ENCODE results near the gene HBEGF. TPM values are rescaled to one million over a fixed set of nuclear protein-coding genes. Genes with fewer than 3 reads are reported as not detected.

The HBEGF gene, protein sequence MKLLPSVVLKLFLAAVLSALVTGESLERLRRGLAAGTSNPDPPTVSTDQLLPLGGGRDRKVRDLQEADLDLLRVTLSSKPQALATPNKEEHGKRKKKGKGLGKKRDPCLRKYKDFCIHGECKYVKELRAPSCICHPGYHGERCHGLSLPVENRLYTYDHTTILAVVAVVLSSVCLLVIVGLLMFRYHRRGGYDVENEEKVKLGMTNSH
- 18.6 TPM for total RNA-seq

DNA sequence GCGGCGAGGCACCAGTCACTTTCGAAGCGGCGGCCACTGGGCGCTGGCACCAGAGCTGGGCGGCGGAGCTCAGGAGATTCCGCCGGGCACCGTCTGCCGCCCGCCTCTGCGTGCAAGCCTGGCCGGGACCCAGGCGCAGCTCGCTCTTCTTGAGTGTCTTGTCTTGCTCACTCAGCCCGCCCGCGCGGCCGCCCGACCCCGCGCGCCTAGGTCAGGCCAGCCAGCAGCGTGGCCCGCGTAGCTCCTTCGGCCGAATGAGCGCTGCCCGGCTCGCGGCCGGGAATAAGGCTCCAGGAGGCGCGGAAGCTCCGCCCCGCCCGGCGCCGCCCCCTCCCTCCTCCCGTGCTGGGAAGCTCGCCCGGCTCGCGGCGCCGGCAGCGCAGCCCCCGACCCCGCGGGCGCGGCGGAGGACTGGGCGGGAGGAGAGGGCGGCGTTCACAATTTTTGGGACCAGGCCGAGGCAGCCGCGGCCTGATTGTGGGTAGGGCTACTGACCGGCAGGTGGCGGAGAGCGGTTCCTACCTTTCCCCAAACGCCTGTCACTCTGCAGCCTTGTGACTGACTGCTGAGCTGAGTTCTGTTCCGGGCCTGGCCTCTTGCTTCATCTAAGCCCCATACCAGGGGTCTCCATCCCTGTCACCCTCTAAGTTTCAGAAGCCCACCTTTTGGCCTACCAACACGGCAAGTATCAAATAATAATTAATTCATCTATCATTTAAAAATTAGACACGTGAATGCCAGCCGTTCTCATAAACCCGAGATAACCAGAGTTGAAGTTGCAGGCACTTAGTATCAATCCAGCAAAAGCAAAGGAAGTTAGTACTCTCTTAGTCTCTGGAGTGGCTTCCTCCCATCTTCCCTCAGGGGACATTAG lies at the start of gene HBEGF:
TSS of gene HBEGF (minus strand) at position 256 of the 874 bp plus-strand sequence. CDS start 275 bp downstream, outside the sequence.
- DNase-seq = peak; percentile 85

DNA sequence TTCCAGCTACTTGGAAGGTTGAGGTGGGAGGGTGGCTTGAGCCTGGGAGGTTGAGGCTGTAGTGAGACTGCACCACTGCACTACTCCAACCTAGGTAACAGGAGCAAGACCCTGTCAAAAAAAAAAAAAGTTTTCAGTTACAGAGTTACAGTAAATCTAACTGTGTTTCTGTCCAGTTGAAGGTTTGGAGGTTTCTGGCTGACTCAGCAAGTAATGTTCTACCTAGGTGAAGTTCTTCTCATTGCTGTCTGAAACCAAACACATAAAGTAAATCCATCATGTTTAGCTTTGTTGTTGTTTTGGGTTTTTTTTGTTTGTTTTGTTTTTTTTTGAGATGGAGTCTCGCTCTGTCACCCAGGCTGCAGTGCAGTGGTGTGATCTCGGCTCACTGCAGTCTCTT lies 47.3 kb upstream of the HBEGF start:
- no peak for DNase-seq

DNA sequence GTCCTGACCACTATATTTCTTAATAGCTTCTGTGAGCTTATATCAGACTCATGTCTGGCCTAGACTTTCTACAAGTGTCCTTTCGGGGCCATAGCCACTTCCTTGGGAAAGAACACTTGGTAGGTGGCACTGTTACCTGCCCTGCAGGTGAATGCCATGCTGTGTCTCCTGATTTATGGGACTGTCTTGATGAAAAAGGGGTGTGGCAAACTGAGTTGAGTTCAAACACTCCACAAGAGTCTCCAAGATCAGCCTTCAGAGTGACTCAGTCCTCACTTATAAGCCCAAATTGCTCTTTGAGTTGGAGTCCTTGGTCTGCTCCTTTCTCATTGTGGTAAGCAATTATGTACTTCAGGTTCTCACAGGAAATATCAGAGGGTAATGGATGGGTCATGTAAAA lies 45.3 kb upstream of the HBEGF start:
- DNase-seq = no peak

DNA sequence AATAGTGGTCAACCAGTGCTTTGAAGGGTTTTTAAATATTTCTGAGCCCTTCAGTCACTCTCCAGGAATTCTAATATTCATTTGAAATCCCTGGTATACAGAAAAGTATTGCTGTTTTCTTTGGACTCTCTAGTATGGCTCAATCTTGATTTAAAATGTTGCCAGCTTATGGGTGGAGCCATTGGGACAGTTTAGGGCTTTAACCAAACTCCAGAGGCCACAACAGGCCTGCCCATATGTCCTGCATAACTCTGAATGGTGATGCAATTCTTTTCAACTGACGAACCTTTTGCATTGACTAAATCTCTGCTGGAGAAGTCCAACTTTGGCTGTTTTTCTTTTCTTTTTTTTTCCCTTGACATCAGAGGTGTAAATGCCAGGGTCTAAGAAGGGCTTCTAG lies 44.9 kb upstream of the HBEGF start:
- no peak for DNase-seq

DNA sequence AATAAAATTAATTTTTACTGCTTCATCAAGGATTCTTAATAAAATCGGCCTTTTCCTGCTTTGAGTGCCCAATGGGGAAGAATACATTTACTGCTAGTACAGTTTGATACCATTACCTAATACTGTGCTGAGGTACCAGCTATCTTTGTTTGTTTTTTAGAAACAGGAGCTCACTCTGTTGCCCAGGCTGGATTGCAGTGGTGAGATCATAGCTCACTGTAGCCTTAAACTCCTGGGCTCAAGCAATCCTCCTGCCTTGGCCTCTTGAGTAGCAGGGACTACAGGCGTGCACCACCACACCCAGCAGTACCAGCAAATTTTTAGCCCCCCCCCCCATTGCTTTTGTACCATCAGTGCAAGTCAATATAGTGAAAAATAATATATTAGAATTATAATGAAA lies 41.6 kb upstream of the HBEGF start:
- DNase-seq = no peak

DNA sequence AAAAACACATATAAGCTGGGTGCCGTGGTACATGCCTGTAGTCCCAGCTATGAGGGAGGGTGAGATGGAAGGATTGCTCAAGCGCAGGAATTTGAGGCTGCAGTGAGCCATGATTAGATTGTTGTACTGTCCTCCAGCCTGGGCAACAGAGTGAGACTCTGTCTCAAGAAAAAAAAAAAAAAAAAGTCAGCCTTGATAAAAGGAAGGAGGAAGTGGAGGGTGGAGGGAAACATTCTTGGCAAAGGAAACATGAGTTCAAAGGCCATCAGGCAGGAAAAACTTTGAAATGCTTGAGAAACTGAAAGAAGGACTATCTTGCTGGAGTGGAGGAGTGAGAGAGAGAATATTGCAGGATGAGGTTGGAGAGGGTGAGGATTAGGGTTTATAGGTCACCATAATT lies 36.9 kb upstream of the HBEGF start:
- no peak for DNase-seq

DNA sequence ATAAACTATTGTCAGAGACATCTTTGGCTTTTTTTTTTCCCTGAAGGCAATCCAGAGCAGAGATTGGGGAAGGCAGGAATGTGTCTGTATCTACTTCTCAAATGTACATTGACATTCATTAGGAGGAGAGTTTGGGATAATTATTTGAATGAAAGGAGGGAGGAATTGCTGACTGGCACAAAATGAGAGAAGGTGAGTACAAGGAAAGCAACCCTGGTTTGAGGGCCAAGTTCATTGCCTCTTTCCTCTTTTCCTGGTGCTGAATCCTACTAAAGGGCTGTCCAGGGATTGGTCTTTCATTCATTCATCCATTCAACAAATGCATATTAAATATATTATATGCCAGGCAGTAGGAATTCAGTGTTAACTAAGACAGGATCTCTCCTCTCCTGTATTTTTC lies 36.5 kb upstream of the HBEGF start:
- no peak for DNase-seq

DNA sequence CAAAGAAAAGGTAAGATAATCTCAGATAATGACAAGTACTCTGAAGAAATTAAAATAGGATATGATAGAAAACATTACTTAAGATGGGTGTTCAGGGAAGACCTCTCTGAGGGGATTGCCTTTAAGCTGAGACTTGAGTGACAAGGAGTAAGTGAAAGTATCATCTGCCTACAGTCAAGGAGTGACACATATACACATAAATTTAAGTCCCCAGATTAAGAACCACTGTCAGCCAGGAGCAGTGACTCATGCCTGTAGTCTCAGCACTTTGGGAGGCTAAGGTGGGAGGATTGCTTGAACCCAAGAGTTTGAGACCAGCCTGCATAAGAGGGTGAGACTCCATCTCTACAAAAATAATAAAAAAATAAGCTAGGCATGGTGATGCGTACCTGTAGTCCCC lies 35.6 kb upstream of the HBEGF start:
- no peak for DNase-seq

DNA sequence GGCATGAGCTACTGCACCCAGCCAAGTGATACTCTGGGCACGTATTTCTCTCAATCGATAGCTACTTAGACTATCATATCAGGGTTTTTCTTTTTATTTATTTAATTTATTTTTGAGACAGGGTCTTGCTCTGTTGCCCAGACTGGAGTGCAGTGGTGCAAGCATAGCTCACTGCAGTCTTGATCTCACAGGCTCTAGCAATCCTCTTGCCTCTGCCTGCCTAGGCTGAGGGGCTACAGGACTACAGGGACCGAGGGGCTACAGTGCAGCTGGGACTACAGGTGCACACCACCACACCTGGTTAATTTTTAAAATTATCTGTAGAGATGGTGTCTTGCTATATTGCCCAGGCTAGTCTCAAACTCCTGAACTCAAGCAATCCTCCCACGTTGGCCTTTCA lies 34.9 kb upstream of the HBEGF start:
- DNase-seq = no peak

DNA sequence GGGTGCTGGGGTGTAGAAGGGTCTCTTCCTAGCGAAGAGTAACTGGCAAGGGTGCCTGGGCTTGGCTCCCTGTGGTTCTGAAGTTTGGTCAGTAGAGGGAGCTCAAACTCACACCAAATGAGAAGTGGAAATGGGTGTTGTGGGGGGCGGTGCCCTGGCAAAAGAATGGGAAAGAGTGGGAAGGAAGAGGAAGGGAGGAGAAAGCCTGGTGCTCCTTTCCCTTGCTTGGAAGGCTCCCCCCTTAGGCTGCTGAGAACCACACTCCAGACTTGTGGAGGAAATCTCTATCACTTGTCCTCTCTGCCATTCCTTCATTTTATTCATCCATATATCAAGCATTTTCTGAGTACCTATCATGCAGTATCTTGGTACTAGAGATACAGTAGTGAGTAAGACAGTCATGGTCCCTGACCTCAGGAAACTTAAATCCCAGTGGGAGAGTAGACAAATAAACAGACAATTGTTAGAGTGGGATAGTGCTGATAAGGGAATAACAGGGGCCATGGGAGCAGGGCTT lies 26.6 kb upstream of the HBEGF start:
- DNase-seq = peak; percentile 85

DNA sequence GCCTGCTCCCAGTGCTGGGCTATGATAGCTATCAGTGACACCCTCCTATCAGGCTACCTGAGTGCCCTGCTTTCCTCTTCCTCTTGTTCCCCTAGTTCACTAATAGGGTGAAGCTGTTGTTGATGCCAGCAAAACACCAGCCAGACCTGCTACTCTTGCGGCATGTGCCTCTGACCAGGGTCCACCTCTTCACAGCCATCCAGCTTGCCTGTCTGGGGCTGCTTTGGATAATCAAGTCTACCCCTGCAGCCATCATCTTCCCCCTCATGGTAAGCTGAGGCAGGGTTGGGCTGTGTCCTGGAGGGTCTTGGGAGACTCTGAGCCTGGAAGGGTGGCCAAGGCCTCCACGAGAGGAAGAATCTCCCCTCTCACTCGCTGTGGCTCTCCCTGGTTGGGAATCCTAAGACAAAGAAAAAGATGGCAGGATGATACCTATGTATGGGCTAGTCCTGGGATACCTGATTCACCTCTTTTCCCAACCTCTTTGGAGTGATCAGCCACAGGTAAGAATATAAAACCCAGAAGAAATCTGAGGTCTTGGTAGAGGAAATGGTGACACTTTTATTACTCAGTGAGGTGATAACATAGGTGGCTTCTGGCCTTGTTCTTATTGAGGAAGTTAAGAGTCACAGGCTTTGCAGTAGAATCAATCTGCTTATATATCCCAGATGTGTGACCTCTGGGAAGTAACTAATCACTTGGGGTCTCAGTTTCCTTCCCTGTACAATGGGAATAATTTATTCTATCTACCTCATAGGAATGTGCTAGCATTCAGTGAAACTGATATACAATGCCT lies 25.2 kb upstream of the HBEGF start:
- no peak for DNase-seq

DNA sequence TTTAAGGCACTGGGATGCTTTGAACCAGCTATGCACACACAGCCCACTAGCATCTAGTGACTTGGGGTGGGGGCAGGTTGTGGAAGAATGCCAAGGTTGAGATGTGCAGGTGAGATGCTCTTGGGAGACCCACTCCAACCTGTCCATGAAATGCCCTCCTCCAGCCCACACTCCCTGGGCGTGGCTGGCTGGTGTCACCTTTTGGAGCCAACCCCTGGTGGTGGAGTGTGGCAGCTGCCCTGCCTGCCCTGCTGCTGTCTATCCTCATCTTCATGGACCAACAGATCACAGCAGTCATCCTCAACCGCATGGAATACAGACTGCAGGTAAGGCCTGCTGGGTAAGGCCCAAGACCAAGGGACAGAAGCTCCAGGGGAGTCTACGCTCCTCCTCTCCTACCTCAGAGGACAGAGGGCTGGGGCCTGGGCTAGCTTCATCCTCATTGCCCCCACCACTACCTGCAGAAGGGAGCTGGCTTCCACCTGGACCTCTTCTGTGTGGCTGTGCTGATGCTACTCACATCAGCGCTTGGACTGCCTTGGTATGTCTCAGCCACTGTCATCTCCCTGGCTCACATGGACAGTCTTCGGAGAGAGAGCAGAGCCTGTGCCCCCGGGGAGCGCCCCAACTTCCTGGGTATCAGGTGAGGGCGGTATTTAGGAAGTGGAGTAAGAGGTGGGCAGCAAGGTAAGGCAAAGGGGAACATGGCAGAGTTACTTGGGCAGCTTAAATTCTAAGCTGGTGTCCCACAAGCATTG lies 21.0 kb upstream of the HBEGF start:
- DNase-seq = no peak

DNA sequence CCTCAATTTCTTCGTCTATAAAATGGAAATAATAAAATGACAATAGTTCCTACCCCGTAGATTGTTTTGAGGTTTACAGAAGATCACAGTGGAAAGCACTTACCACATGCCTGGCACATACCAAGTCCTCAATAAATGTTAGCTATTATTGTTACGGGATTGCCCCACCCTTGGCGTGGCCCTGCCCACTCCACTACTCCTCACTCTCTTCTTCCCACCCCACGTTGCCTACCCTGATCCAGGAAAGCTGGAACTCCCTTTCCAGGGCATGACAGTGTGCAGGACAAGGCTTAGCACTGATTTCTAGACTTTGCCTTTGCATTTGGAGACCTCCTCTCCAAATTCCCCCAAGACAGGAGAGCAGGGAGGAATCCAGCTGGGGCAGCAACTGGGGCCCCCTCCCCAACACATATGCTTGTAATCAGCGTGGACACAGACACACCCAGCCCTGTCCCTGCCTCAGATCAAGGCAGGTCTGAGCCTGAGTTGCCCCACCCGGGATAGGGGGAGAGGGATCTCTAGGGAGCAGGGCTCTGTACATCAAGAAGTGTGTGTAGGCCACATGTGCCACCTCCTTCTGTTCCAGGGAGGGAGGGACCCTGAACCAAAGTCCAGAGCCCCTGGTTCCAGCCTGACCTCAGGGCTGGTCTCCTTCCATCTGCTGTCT lies 20.3 kb upstream of the HBEGF start:
- no peak for DNase-seq

DNA sequence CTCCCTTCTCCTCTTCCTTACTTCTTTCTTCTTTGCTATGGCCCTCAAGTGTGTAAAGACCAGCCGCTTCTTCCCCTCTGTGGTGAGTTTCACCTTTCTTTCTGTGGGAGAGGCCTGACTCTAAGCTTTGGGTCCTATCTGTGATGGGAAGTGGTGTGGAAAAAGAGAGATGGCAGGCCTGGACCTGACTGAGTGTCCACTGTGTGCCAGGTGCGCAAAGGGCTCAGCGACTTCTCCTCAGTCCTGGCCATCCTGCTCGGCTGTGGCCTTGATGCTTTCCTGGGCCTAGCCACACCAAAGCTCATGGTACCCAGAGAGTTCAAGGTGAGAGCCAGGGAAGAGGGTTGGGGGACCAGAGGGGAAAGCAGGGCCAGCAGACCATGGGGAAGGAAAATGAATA lies 19.5 kb upstream of the HBEGF start:
- no peak for DNase-seq

DNA sequence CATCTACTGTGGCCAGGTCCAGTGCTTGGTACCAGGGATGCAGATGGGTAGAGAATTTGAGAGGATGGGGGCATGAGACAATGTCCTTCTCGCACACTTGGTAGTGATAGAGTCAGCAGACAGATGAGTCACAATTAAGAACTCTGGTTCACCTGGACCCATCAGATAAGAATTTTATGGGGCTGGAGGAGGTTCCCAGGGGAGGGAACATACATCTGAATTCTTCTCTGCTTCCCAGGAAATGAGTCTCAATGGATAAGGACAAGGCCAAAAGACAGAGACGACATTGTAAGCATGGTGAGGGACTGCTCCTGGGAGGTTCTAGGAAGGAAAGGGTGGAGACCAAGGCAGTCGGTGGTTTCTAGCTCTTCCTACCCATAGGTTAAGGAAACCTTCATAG lies 18.9 kb upstream of the HBEGF start:
- DNase-seq = no peak

DNA sequence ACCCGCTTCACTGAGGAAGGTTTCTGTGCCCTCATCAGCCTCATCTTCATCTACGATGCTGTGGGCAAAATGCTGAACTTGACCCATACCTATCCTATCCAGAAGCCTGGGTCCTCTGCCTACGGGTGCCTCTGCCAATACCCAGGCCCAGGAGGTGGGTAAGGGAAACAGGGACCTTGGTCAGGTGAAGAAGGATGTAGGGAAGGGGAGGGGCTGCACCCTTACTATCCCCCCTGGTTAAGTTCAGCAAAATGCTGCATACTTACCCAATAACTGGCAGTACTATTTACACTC lies 18.0 kb upstream of the HBEGF start:
- DNase-seq = no peak

DNA sequence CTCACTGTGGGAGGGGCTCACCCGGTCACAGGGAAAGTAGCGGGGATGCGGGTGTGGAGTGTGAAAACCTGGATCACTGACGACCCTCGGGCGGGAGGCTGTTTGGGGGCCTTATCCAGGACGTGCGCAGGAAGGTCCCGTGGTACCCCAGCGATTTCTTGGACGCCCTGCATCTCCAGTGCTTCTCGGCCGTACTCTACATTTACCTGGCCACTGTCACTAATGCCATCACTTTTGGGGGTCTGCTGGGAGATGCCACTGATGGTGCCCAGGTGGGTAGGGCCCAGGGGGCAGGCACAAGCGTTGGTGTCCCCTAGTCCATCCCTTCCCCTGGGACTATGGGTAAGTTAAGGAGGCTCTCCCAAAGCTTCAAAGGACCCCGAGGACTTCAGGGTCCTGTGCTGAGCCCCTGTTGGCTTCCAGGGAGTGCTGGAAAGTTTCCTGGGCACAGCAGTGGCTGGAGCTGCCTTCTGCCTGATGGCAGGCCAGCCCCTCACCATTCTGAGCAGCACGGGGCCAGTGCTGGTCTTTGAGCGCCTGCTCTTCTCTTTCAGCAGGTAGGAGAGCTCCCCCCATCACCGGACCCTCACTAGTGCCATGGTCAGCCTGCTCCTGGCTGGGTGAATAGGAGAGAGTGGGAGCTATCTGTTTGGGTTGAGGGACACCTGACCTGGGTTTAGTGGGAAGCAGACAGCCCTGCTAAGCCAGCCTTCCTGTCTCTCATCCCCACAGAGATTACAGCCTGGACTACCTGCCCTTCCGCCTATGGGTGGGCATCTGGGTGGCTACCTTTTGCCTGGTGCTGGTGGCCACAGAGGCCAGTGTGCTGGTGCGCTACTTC lies 17.4 kb upstream of the HBEGF start:
- DNase-seq = no peak

DNA sequence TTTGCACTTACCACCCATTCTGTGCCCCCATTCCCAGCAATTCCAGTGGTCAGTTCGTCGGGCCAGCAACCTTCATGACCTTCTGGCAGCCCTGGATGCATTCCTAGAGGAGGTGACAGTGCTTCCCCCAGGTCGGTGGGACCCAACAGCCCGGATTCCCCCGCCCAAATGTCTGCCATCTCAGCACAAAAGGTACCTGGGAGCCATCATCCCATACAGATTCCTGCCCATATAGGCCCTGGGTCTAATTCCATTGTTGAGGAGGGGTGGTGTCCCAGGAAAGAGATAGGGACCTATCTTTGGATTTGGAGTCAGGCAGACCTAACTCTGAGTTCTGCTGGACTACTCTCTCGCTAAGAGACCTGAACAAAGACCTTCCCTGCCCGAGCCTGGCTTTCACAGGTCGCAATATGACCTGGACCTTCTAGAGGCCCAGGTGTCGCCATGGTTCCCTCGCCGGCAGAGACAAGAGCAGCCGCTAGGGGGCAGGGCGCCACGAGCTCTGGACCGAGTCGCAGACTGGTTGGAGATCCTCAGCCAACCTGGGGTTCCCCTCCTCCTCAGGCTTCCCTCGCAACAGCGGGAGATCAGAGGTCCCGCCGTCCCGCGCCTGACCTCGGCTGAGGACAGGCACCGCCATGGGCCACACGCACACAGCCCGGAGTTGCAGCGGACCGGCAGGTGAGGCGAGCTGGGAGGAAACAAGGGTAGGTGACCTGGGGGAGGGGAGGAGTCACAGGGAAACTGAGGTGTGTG lies 16.6 kb upstream of the HBEGF start:
- DNase-seq = peak; percentile 78

DNA sequence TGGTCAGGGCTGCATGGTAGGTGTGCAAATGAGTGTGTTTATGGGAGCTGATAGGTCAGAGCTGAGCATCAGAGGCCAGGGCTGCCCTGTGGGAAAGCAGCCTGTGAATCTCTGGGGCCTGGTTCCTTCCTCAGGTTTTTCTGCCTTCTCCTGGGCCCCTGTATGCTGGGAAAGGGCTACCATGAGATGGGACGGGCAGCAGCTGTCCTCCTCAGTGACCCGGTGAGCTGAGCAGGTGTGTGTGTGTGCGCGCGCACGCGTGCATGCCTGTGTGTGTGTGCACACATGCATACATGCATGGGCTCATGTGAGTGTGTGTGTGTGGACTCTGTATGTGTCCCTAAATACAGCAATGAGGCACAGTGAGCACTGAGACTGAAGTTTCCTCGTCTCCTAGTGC lies 15.9 kb upstream of the HBEGF start:
- no peak for DNase-seq

DNA sequence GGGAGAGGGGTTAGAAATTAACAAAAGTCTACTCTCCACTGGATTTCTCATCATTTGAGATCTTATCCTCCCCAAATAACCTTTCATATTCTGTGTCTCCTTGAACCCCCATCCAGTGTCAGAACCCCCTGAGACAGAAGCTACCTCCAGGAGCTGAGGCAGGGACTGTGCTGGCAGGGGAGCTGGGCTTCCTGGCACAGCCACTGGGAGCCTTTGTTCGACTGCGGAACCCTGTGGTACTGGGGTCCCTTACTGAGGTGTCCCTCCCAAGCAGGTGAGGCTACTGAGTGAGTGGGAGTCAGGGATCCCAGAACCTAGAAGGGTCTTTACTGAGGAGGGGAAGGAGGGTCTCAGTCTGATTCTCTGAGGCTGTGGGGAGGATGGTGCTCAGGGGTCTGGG lies 15.5 kb upstream of the HBEGF start:
- DNase-seq = no peak
